ENCODE data around the gene HBS1L. TPM values are rescaled to one million over a fixed set of nuclear protein-coding genes. Genes with fewer than 3 reads are reported as not detected.

Gene HBS1L
- total RNA-seq, 1 experiment from 2014 or later: 95.4 TPM

GRCh38 chr6:134918418-134918961, 136.1 kb downstream of the HBS1L start (continued):
- TF ChIP-seq ZNF425 (CRISPR knock-in tag; conservative IDR thresholded peaks at IDR 0.05) (no peak), IRF2 (CRISPR knock-in tag; IDR thresholded peaks at IDR 0.05; ENCODE audit: borderline replicate concordance, low read depth) (no peak), CREM (CRISPR knock-in tag; IDR thresholded peaks at IDR 0.05) (no peak), CTCF (IDR thresholded peaks at IDR 0.05) (no peak), ATF3 (CRISPR knock-in tag; conservative IDR thresholded peaks at IDR 0.05) (no peak), NFYB (CRISPR knock-in tag; conservative IDR thresholded peaks at IDR 0.05; ENCODE audit: low read depth) (no peak)

GRCh38 chr6:134911547-134911946, 143.1 kb downstream of the HBS1L start:
- Mint-ChIP-seq H3K9me3 (peaks cover 5% of the 10 kb centered on the region; the same call in 1 of the 2 replicates), H3K4me1 (no peaks in the 10 kb centered on the region), H3K27me3 (ENCODE audit: low read depth) (no peaks in the 10 kb centered on the region), H3K27ac (no peak overlapping the region), H3K36me3 (no peaks in the 10 kb centered on the region), H3K4me3 (no peak overlapping the region)
- POLR2A ChIA-PET: no interaction called here
- DNase-seq (ENCODE audit: low spot score): no peak
- ATAC-seq: no peak
- TF ChIP-seq ZNF416 (CRISPR knock-in tag; IDR thresholded peaks at IDR 0.05) (no peak), NR1H2 (CRISPR knock-in tag; IDR thresholded peaks at IDR 0.05) (no peak), ESRRA (CRISPR knock-in tag; IDR thresholded peaks at IDR 0.05; ENCODE audit: borderline replicate concordance) (no peak), AFF4 (CRISPR knock-in tag; IDR thresholded peaks at IDR 0.05; ENCODE audit: borderline replicate concordance) (no peak), ZNF138 (CRISPR knock-in tag; conservative IDR thresholded peaks at IDR 0.05) (no peak), FOXP4 (CRISPR knock-in tag; IDR thresholded peaks at IDR 0.05) (no peak), ELF4 (CRISPR knock-in tag; IDR thresholded peaks at IDR 0.05; ENCODE audit: low read depth) (no peak), ATF2 (CRISPR knock-in tag; IDR thresholded peaks at IDR 0.05; ENCODE audit: borderline replicate concordance, low read depth) (no peak), MYBL2 (CRISPR knock-in tag; IDR thresholded peaks at IDR 0.05) (no peak), USF1 (CRISPR knock-in tag; IDR thresholded peaks at IDR 0.05) (no peak)
- CTCF ChIA-PET: no interaction called here

Measured in WTC11 (cell line).